NCI-H1417 (cell line): Measurements from ENCODE around the gene POLR2I.
A peak's percentile ranks its signal among the peaks of the same experiment; 100 is the strongest.

Experiments used
- DNase-seq, 3 experiments: peaks; one replicate each; lab custom pipeline; 2025; lab: John Stamatoyannopoulos, UW

The POLR2I gene

GRCh38 chr19:36114721-36115452 lies at the start of gene POLR2I:
Gene POLR2I, minus strand, starts transcription at chr19:36114875. Its CDS starts 19 bp downstream, at chr19:36114856.
- peak; percentile 98 to 99 (median 99) for DNase-seq

- DNase-seq = no peak
These were observed 49.1 kb upstream of the POLR2I start for GRCh38 chr19:36163813-36164212.

- no peak for DNase-seq
These were observed 46.3 kb upstream of the POLR2I start for GRCh38 chr19:36160821-36161596.

- DNase-seq = no peak
These were observed 38.5 kb upstream of the POLR2I start for GRCh38 chr19:36153126-36153525.

GRCh38 chr19:36152352-36153091 lies 37.8 kb upstream of the POLR2I start, which contains the start of gene COX7A1:
Gene COX7A1, minus strand, starts transcription at chr19:36152447. Its CDS starts 40 bp downstream, at chr19:36152407.
- no peak for DNase-seq

GRCh38 chr19:36152019-36152351 lies 37.3 kb upstream of the POLR2I start:
- DNase-seq = no peak

- no peak for DNase-seq
These were observed 36.7 kb upstream of the POLR2I start for GRCh38 chr19:36151144-36152018.

- no peak for DNase-seq
These were observed 35.9 kb upstream of the POLR2I start for GRCh38 chr19:36150586-36150985.

- DNase-seq = peak in 1 of 3 experiments; percentile 3
These were observed 35.2 kb upstream of the POLR2I start for GRCh38 chr19:36149673-36150406.

GRCh38 chr19:36144624-36145023 lies 29.9 kb upstream of the POLR2I start:
- DNase-seq = no peak

GRCh38 chr19:36142496-36142895 lies 27.8 kb upstream of the POLR2I start:
- DNase-seq = no peak

GRCh38 chr19:36142046-36142445 lies 27.4 kb upstream of the POLR2I start:
- DNase-seq = no peak

- peak; percentile 72 to 94 (median 89) for DNase-seq
These were observed 26.6 kb upstream of the POLR2I start for GRCh38 chr19:36141039-36141927.

- DNase-seq = peak; percentile 72 to 85 (median 74)
These were observed 25.8 kb upstream of the POLR2I start for GRCh38 chr19:36140304-36141038.

- DNase-seq = peak; percentile 91 to 97 (median 96)
These were observed 25.0 kb upstream of the POLR2I start, which contains the start of gene CAPNS1 for GRCh38 chr19:36139473-36140303. Gene CAPNS1, plus strand, starts transcription at chr19:36140066. Its CDS starts 946 bp downstream, at chr19:36141012.

GRCh38 chr19:36139120-36139472 lies 24.4 kb upstream of the POLR2I start:
- no peak for DNase-seq

- peak in 1 of 3 experiments; percentile 25 for DNase-seq
These were observed 22.4 kb upstream of the POLR2I start for GRCh38 chr19:36136964-36137686.
